Ishikawa (cell line): ENCODE results near the gene DOLK.

ENCODE experiments used
- CEBPB ChIP-seq: IDR thresholded peaks from 2 replicates; pipeline ENCODE4 v1.6.1; 2012
- EGR1 ChIP-seq: IDR thresholded peaks from 2 replicates; pipeline ENCODE4 v1.6.1; 2012
- EP300 ChIP-seq: IDR thresholded peaks from 2 replicates; pipeline ENCODE4 v1.6.1; 2012; ENCODE audit warnings: borderline replicate concordance
- FOXM1 ChIP-seq: IDR thresholded peaks from 2 replicates; pipeline ENCODE4 v1.6.1; 2012; ENCODE audit warnings: low read depth, borderline replicate concordance
- MAX ChIP-seq: IDR thresholded peaks from 2 replicates; pipeline ENCODE4 v1.6.1; 2012
- NFIC ChIP-seq: IDR thresholded peaks from 2 replicates; pipeline ENCODE4 v1.6.1; 2012
- RAD21 ChIP-seq: IDR thresholded peaks from 2 replicates; pipeline ENCODE4 v1.6.1; 2012; ENCODE audit warnings: low read depth
- TAF1 ChIP-seq: IDR thresholded peaks from 2 replicates; pipeline ENCODE4 v1.6.1; 2012; ENCODE audit warnings: low read depth, mild to moderate bottlenecking
- TCF12 ChIP-seq: IDR thresholded peaks from 2 replicates; pipeline ENCODE4 v1.6.1; 2012; ENCODE audit warnings: low read depth
- TEAD4 ChIP-seq: IDR thresholded peaks from 2 replicates; pipeline ENCODE4 v1.6.1; 2012
- YY1 ChIP-seq: IDR thresholded peaks from 2 replicates; pipeline ENCODE4 v1.6.1; 2012; ENCODE audit warnings: low read depth
- ZBTB7A ChIP-seq: IDR thresholded peaks from 2 replicates; pipeline ENCODE4 v1.6.1; 2012; ENCODE audit warnings: low read depth
- TF ChIP-seq, protein P1 (sequence below): IDR thresholded peaks from 2 replicates; pipeline ENCODE4 v1.6.1; 2012; ENCODE audit warnings: low read depth, mild to moderate bottlenecking
- TF ChIP-seq, protein P2 (sequence below): IDR thresholded peaks from 2 replicates; pipeline ENCODE4 v1.6.1; 2012

- TF ChIP-seq RAD21 = no peak
- no peak for TF ChIP-seq NFIC
- no peak for TF ChIP-seq FOXM1
- TF ChIP-seq YY1 = no peak
- TF ChIP-seq CEBPB = no peak
- no peak for TF ChIP-seq TEAD4
- no peak for TF ChIP-seq EP300
- TF ChIP-seq, protein P1, sequence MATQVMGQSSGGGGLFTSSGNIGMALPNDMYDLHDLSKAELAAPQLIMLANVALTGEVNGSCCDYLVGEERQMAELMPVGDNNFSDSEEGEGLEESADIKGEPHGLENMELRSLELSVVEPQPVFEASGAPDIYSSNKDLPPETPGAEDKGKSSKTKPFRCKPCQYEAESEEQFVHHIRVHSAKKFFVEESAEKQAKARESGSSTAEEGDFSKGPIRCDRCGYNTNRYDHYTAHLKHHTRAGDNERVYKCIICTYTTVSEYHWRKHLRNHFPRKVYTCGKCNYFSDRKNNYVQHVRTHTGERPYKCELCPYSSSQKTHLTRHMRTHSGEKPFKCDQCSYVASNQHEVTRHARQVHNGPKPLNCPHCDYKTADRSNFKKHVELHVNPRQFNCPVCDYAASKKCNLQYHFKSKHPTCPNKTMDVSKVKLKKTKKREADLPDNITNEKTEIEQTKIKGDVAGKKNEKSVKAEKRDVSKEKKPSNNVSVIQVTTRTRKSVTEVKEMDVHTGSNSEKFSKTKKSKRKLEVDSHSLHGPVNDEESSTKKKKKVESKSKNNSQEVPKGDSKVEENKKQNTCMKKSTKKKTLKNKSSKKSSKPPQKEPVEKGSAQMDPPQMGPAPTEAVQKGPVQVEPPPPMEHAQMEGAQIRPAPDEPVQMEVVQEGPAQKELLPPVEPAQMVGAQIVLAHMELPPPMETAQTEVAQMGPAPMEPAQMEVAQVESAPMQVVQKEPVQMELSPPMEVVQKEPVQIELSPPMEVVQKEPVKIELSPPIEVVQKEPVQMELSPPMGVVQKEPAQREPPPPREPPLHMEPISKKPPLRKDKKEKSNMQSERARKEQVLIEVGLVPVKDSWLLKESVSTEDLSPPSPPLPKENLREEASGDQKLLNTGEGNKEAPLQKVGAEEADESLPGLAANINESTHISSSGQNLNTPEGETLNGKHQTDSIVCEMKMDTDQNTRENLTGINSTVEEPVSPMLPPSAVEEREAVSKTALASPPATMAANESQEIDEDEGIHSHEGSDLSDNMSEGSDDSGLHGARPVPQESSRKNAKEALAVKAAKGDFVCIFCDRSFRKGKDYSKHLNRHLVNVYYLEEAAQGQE = no peak
- no peak for TF ChIP-seq MAX
- no peak for TF ChIP-seq EGR1
- no peak for TF ChIP-seq TAF1
- TF ChIP-seq, protein P2, sequence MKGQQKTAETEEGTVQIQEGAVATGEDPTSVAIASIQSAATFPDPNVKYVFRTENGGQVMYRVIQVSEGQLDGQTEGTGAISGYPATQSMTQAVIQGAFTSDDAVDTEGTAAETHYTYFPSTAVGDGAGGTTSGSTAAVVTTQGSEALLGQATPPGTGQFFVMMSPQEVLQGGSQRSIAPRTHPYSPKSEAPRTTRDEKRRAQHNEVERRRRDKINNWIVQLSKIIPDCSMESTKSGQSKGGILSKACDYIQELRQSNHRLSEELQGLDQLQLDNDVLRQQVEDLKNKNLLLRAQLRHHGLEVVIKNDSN = no peak
- TF ChIP-seq ZBTB7A = no peak
- TF ChIP-seq TCF12 = no peak
Measured at GRCh38 chr9:128986671-128987070, 39.3 kb upstream of the DOLK start.
